Measurements from ENCODE around the gene TMC2. TPM values are rescaled to one million over a fixed set of nuclear protein-coding genes. Genes with fewer than 3 reads are reported as not detected.

Gene TMC2
- polyA plus RNA-seq, 3 donors, result not detected

DNA sequence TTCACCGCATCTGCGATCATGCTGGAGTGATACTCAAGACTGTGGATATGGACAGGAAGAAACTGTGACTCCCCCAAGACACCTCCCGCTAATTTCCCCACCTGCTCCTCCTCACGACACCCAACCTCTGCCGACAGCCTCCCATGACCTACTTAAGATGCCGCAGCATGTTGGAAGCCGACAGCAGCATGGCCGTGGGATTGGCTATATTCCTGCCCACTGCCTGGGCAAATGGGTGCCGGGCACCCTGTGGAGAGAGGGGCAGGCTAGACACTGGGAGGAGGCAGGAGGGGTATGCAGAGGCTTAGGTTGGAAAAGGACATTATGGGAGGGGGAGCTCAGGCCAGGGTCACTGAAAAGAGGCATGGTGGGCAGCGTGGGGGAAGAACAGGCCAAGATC, 123.2 kb downstream of the TMC2 start:
- Mint-ChIP-seq H3K27me3 (ENCODE audit: low read depth in 3 of 3) (peaks cover 0 to 2% (median 2%) of the 10 kb centered on the region in 3 donors), H3K4me1 (peaks cover 12% of the 10 kb centered on the region), H3K36me3 (peaks cover 77 to 87% of the 10 kb centered on the region in 2 donors), H3K27ac (peak overlapping the region in 3 of 7 donors; percentile 16 to 78 (median 62)), H3K4me3 (no peak overlapping the region), H3K9me3 (peaks cover 0 to 2% (median 0%) of the 10 kb centered on the region in 7 donors)
- Histone ChIP-seq H3K27ac (ENCODE audit: low read depth in 1 of 2, low read length in 2 of 2) (no peak overlapping the region), H3K4me1 (ENCODE audit: control insufficient read depth in 1 of 2, insufficient read depth in 2 of 2, low read length in 2 of 2) (peaks cover 12 to 13% of the 10 kb centered on the region in 2 donors), H3K9me3 (replicated peaks in 1 of 2; ENCODE audit: control insufficient read depth in 1 of 2, insufficient read depth in 1 of 2, low read length in 2 of 2) (no peaks in the 10 kb centered on the region), H3K4me2 (replicated peaks; ENCODE audit: extremely low read depth, low read length, poor library complexity, severe bottlenecking) (no peak overlapping the region), H3K27me3 (ENCODE audit: control insufficient read depth in 2 of 2, insufficient read depth in 2 of 2, low read length in 2 of 2) (no peaks in the 10 kb centered on the region), H3K36me3 (replicated peaks in 1 of 2; ENCODE audit: control insufficient read depth in 1 of 2, insufficient read depth in 2 of 2, low read length in 2 of 2) (peaks cover 77 to 80% of the 10 kb centered on the region in 2 donors), H2AFZ (ENCODE audit: insufficient read depth, low read depth, low read length, poor library complexity, severe bottlenecking) (no peak overlapping the region), H4K20me1 (ENCODE audit: insufficient read depth, low read length) (peaks cover 30% of the 10 kb centered on the region), H3K79me2 (ENCODE audit: insufficient read depth, low read length) (peaks cover 35% of the 10 kb centered on the region), H3K4me3 (replicated peaks in 1 of 3; ENCODE audit: low read depth in 2 of 3, low read length in 3 of 3) (no peak overlapping the region), H3K9ac (ENCODE audit: insufficient read depth, low read length, poor library complexity, severe bottlenecking) (no peak overlapping the region)
- no peak for DNase-seq
- TF ChIP-seq, protein P1, sequence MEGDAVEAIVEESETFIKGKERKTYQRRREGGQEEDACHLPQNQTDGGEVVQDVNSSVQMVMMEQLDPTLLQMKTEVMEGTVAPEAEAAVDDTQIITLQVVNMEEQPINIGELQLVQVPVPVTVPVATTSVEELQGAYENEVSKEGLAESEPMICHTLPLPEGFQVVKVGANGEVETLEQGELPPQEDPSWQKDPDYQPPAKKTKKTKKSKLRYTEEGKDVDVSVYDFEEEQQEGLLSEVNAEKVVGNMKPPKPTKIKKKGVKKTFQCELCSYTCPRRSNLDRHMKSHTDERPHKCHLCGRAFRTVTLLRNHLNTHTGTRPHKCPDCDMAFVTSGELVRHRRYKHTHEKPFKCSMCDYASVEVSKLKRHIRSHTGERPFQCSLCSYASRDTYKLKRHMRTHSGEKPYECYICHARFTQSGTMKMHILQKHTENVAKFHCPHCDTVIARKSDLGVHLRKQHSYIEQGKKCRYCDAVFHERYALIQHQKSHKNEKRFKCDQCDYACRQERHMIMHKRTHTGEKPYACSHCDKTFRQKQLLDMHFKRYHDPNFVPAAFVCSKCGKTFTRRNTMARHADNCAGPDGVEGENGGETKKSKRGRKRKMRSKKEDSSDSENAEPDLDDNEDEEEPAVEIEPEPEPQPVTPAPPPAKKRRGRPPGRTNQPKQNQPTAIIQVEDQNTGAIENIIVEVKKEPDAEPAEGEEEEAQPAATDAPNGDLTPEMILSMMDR (IDR thresholded peaks at IDR 0.05), result no peak
- intact Hi-C loops (cut with micrococcal nuclease), result no loop called here
- 94% methylated on average over 5 of the region's 10 CpGs for WGBS (ENCODE audit: insufficient coverage)

DNA sequence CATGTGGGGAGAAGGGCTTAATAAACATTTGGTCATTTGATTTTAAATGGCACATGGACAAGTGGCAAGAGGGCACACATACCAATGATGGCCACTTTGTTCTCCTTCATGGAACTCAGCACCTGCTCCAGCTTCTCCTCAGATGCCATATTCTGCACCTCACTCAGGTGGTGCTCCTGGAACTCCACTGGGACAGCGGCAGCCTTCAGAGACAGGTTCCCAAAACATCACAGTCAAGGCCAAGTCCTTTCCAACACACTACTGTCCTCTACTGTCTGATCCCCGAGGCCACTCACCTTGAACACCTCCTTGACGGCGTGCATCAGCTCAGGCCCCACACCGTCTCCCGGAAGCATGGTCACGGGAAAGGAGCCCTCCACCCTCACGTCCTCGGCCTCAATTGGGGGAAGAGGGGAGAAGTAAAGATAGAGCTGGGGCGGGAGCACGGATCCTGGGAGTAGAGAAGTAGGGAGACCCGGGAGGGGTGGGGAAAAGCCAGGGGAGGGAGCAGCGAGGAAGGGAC, 127.1 kb downstream of the TMC2 start:
- H3K4me1 Mint-ChIP-seq, result peaks cover 12% of the 10 kb centered on the region
- peak overlapping the region; percentile 90 to 94 for H3K4me3 Mint-ChIP-seq

More for the DNA sequence above, 127.1 kb downstream of the TMC2 start:
- H3K27me3 Mint-ChIP-seq (ENCODE audit: low read depth in 3 of 3), result peaks cover 2 to 5% (median 4%) of the 10 kb centered on the region in 3 donors
- H3K9ac ChIP-seq (ENCODE audit: insufficient read depth, low read length, poor library complexity, severe bottlenecking), result peak overlapping the region; percentile 71
- intact Hi-C loops (cut with micrococcal nuclease), result loop anchor here in 1 of 2 donors (10.0 kb wide), 1 partner anchor 139 kb away; no protein-coding TSS in a partner anchor
- TF ChIP-seq, protein P1 (IDR thresholded peaks at IDR 0.05), result no peak
- peaks cover 15 to 16% of the 10 kb centered on the region in 2 donors for H3K4me1 ChIP-seq (ENCODE audit: control insufficient read depth in 1 of 2, insufficient read depth in 2 of 2, low read length in 2 of 2)
- H3K9me3 ChIP-seq (replicated peaks in 1 of 2; ENCODE audit: control insufficient read depth in 1 of 2, insufficient read depth in 1 of 2, low read length in 2 of 2), result no peaks in the 10 kb centered on the region
- peaks cover 4% of the 10 kb centered on the region for H4K20me1 ChIP-seq (ENCODE audit: insufficient read depth, low read length)
- H3K27me3 ChIP-seq (ENCODE audit: control insufficient read depth in 2 of 2, insufficient read depth in 2 of 2, low read length in 2 of 2), result peaks cover 0 to 2% of the 10 kb centered on the region in 2 donors
- peaks cover 14% of the 10 kb centered on the region for H3K79me2 ChIP-seq (ENCODE audit: insufficient read depth, low read length)
- WGBS (ENCODE audit: insufficient coverage), result 15% methylated on average over 3 of the region's 13 CpGs
- peak overlapping the region; percentile 87 to 96 (median 95) for H3K27ac Mint-ChIP-seq
- H3K9me3 Mint-ChIP-seq, result peaks cover 0 to 3% (median 2%) of the 10 kb centered on the region in 7 donors
- peaks cover 39 to 41% of the 10 kb centered on the region in 2 donors for H3K36me3 ChIP-seq (replicated peaks in 1 of 2; ENCODE audit: control insufficient read depth in 1 of 2, insufficient read depth in 2 of 2, low read length in 2 of 2)
- no peak for DNase-seq
- H3K27ac ChIP-seq (ENCODE audit: low read depth in 1 of 2, low read length in 2 of 2), result peak overlapping the region; percentile 97
- H3K4me3 ChIP-seq (replicated peaks in 1 of 3; ENCODE audit: low read depth in 2 of 3, low read length in 3 of 3), result peak overlapping the region; percentile 79 to 98 (median 86)
- peak overlapping the region; percentile 97 for H3K4me2 ChIP-seq (replicated peaks; ENCODE audit: extremely low read depth, low read length, poor library complexity, severe bottlenecking)
- H3K36me3 Mint-ChIP-seq, result peaks cover 40 to 48% of the 10 kb centered on the region in 2 donors
- H2AFZ ChIP-seq (ENCODE audit: insufficient read depth, low read depth, low read length, poor library complexity, severe bottlenecking), result peak overlapping the region; percentile 92
